Activated CD4-positive, alpha-beta T cell treated with anti-CD3 and anti-CD28 coated beads, Interleukin-2, amount 50 U/mL, for 48 hours (primary cell): ENCODE measurements around the gene YIPF7.

Experiments
- DNase-seq, 2 experiments: peaks; one replicate each; pipeline ENCODE4 v3.0.0-alpha.2; 2020

Gene YIPF7

GRCh38 chr4:44651425-44651824 is at the start of gene YIPF7:
Gene YIPF7 (minus strand): TSS chr4:44651625. CDS start chr4:44650100, 1,525 bp downstream.
- no peak for DNase-seq

GRCh38 chr4:44701037-44701436 is 49.6 kb upstream of the YIPF7 start:
- no peak for DNase-seq

DNA sequence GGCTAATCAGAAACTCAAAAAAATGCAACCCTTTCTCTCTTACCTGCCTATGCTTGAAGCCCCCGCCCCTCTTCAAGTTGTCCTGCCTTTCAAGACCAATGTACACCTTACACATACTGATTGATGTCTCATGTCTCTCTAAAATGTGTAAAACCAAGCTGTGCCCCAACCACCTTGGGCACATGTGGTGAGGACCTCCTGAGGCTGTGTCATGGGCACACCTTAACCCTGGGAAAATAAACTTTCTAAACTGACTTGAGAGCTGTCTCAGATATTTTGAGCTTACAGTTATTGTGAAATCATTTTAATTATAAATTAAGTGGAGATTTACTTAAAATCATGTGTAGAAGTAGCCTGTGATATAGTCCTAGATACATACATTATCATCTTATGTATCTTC is 49.0 kb upstream of the YIPF7 start:
- DNase-seq = no peak

DNA sequence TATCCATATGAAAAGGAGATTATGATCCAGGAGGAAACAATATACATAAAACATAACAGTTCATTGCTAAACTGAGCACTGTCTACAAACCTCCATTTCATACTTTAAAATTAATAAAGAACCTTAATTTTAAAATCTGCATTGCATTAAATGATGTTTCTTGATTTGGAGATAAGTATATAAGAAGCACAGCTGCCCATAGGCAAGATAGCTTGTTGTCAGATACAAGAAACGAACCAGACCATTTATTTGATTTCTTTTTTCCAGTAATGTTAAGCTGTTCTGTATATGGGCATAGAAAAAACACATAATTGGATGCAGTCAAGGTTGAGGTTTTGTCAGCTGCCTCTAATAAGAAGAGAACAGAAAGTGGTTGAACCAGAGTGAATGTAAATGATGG is 33.2 kb upstream of the YIPF7 start:
- no peak for DNase-seq

DNA sequence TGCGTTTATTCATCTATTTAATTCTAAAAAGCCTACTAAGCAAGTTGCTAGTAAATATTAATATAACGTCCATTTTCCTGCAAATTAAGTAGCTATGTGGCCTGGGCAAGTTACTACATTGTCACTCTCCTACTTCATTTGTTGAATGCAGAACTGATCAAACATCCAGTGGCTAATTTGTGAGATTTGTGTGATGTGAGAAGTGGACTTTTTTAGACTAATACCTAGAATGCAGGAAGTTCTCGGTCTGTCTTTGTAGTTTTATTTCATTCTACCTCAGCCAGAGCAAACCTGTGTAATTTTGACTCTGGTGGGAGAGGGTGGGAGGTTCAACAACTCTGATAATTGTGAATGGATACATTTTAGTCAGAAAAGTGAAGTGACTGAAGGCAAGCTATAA is 27.6 kb upstream of the YIPF7 start:
- DNase-seq = no peak

DNA sequence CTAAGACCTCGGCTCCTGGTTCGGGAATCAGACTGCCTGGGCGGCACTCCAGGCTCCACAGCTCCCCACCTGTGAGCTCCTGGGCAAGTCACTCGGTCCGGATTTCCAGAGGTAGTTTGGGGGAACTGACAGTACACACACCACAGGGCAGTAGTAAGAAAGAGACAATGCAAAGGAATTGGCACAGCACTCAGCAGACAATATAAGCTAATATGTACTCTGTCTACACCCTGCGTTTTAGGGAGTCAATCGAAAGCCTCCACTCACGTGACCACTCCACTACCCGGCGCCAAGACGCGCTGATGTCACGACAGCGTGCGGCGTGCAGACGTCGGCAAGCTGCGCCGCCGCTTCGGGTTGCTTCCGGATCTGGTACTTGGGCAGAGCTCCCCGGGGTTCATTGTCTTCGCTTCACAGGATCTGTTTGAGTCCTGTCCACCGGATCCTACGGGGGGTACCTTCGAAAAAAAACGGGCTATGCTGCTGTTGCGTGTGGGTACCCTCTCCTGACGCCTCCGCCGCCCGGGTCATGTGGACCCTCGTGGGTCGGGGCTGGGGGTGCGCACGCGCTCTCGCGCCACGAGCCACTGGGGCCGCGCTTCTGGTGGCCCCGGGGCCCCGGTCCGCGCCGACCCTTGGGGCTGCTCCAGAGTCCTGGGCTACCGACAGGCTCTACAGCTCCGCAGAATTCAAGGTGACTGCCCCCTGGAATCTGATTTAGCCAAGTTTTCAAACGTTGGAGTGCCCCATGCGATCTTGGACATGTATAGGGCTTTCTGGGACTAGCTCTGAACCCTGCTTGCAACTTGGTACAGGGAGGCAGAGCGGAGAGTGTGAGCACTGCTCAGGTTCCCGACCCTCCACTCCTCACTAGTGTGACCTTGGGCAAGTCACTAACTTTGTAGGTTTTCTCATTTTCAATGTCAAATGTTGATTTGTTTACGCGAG is 26.9 kb upstream of the YIPF7 start, which contains the start of gene GUF1:
Gene GUF1, plus strand, starts transcription at position 327 of the 948 bp plus-strand sequence. Its CDS starts 203 bp downstream, at position 530.
- peak; percentile 83 to 87 for DNase-seq

GRCh38 chr4:44675366-44675765 is 23.9 kb upstream of the YIPF7 start:
- DNase-seq = no peak

DNA sequence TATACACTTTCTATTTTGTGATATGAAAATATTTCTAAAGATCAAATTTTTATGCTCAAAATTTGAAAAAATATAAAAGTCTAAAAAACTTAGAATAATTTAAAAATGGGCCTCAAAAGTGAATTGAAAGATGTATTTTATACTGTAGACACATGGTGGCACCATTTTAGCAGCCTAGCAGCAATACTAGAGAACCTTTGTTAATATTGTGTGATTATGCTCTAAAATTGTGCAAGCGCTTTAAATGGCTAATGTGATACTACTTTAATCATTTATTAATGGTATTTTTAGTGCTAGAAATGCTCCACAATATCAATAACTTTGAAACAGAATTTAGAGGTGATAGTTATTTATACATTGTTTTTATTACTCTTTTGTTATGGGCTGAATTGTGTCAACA is 23.0 kb upstream of the YIPF7 start:
- DNase-seq = no peak

DNA sequence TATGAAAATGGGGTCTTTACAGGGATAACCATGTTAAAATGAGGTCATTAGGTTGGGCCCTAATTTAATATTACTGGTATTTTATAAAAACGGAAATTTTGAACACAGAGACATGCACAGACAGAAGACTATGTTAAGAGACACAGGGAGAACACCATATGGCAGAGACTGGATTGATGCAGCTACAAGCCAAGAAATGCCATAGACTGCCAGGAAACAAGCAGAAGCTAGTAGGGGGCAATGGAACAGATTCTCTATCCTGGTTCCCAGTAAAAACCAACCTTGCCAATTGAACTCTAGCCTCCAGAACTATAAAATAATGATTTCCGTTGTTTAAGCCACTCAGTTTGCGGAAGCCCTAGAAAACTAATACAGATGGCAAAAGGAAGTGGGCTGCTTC is 20.2 kb upstream of the YIPF7 start:
- no peak for DNase-seq

DNA sequence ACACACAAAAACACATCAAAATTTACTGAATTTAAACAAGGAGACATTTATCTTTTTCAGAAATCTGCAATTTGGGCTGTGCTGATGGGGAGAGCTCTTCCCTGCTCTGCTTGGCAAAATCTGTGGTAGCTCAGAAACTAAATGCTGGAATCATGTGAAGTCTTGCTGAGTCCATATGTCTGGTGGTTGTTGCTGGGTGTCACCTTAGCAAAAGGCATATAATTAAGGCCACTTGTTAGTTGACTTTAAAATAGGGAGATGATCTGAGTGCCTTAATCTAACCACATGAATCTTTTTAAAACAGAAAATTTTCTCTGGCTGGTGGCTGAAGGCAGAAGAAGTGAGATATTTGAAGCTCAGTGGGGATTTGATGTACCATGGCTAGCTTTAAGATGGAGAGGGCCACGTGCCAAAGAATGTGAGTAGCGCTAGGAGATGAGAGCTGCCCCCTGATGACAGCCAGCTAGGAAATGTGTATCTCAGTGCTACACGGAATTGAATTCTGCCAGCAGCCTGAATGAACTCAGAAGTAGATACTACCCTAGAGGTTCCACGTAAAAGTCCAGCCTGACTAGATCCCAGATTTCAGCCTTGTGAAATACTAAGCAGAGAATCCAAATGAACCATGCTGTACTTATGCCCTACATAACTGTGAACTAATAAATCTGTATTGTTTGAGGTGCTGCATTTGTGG is 19.2 kb upstream of the YIPF7 start:
- no peak for DNase-seq

- no peak for DNase-seq
Measured at GRCh38 chr4:44668526-44668925, 17.1 kb upstream of the YIPF7 start.

DNA sequence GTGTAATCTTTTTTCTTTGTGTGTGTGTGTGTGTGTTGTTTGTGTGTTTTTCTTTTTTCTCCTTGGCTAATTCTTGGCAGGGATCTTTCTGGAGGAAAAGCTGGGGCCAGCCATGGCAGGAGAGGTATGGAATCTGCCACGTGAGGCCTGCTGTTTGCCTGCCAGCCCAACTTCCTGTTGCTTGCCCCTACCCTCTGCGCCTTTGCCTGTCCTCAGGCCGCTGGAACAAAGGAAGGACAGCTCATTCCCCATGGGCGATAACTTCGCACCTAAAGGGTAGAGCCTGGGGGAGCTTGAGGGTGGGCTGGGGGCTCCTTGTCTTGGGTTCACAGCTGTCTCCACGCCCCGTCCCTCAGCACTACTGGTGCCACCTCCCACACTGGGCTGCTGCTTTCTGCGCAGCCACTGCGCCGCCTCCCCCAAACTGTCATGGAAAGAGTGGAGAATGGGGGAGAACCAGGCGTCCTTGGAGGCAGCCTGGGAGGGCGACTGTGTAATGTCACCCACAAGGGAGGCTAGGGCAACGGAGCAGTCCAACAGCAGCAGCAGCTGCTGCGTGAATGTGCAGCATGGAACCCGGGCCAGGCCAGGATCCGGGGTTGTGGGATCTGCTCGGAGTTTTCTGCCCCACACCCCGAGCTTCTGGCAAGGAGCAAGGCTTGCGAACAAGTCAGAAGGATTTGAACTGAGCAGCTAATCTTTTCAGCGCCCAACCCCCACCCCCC is 12.3 kb upstream of the YIPF7 start:
- no peak for DNase-seq

DNA sequence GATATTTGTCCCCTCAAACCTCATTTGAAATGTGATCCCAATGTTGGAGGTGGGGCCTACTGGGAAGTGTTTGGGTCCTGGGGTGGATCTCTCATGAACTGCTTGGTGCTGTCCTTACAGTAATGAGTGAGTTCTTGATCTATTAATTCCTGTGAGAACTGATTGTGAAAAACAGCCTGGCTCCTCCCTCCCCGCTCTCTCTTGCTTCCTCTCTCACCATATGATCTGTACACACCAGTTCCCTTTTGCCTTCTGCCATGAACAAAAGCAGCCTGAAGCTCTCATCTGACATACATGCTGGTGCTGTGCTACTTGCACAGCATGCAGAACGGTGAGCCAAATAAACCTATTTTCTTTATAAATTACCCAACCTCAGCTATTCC is 11.2 kb upstream of the YIPF7 start:
- DNase-seq = no peak

GRCh38 chr4:44661940-44662622 is 10.7 kb upstream of the YIPF7 start:
- DNase-seq = no peak

GRCh38 chr4:44660396-44660795 is 9.0 kb upstream of the YIPF7 start:
- no peak for DNase-seq

GRCh38 chr4:44652002-44652401 is 577 bp upstream of the YIPF7 start:
- no peak for DNase-seq

DNA sequence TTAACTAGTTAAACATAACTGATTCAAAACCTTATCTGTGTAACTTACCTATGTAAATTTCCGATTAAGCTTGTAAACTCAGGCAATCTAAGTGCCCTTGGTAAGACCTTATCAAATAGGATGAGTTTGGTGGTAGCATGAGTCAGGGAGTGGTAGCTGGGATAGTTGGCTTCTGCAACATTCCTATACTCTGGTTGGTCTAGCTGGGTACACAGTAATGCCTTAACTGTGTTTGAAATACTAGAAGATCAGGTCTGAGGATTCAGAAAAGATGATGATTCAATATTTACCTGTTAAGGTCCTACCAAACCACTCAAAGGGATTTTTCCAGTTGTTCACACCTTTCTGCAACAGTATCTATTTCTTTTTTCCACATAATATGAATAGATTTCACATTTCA is 5.3 kb downstream of the YIPF7 start:
- DNase-seq = no peak

DNA sequence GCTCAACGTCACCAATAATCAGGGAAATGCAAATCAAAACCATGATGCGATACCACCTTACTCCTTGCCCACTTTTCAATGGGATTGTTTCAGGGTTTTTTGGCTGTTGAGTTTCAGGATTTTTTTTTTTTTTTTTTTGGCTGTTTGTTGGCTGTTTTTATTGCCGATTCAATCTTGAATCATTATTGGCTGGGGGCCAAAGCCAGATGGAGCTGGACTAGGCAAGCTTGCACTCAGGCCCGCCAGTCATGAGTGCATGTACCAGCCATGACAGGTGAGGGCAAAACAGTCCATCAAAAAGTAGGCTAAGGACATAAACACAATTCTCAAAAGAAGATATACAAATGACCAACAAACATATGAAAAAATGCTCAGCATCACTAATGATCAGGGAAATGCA is 13.3 kb downstream of the YIPF7 start:
- DNase-seq = no peak

- no peak for DNase-seq
Measured at GRCh38 chr4:44632733-44633132, 18.7 kb downstream of the YIPF7 start.

DNA sequence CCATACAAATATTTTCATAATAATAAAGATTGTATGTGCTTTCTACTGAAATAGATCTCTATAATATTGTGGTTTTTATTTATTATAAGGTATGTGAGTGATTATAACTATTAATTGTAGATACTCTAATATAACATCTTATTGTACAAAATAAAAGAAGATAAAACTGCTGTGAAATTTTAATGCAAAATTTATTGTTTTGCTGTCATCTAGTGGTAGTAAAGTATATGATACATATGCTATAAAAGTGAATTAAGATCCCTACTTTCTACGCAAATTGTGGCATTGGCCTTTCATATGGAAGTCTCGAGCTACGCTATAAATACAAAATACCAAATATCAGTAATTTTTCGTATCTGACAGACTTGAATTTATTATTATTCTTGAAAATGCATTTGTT is 19.3 kb downstream of the YIPF7 start:
- DNase-seq = no peak

DNA sequence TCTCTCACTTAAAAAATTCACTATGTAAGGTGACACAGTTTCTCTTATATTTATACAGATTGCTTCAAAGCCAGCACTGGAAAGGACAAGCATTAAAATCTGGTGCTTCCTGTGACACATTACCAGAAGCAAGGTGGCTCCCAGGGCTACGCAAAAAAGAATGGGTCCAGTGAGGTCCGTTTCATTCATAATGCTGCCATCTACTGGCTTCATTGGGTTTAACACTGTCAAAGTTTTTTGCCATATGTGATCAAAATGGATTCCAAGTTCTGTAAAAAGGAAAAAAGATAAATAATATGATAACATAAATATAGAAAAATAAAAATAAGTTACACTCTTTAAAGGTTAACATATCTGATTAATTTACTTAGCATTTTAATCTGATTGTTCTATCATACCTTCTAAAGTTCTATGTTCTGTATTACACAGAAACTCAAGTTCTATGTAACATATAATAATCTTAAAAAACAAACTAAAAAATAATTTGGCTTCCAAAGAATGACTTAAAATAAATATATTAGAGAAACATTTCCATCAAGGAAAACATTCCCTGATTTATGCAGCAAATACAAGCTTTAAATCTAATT is 22.1 kb downstream of the YIPF7 start:
- peak; percentile 12 to 31 for DNase-seq

GRCh38 chr4:44623676-44624075 is 27.7 kb downstream of the YIPF7 start:
- DNase-seq = no peak
